Liver (tissue), 3 donors: Measurements from ENCODE around the gene MYL7.

Experiments
- ATF3 ChIP-seq: IDR thresholded peaks from 2 replicates; pipeline ENCODE4 v1.6.1; 2016; ENCODE audit warnings: antibody characterized with exemption
- CTCF ChIP-seq: fragments of 150-350 bp; IDR thresholded peaks from 2 replicates; pipeline ENCODE4 v1.5.1; 2017; ENCODE audit warnings: improper control_type of control experiment, low read depth, low read length; ENCODE audit not compliant: missing input control
- EGR1 ChIP-seq, 2 donors: IDR thresholded peaks; 2 replicates each; pipeline ENCODE4 v1.6.1; 2016 to 2018; ENCODE audit warnings: antibody characterized with exemption in 2 of 2, low read depth in 2 of 2
- FOXA1 ChIP-seq: IDR thresholded peaks from 2 replicates; pipeline ENCODE4 v1.6.1; 2016; ENCODE audit warnings: antibody characterized with exemption
- GABPA ChIP-seq, 2 donors: IDR thresholded peaks in 1 of 2; conservative IDR thresholded peaks in 1 of 2; 2 replicates each; pipeline ENCODE4 v1.6.1; 2016; ENCODE audit warnings: antibody characterized with exemption in 2 of 2, mild to moderate bottlenecking in 1 of 2, moderate library complexity in 1 of 2
- MAX ChIP-seq: IDR thresholded peaks from 2 replicates; pipeline ENCODE4 v1.6.1; 2016; ENCODE audit warnings: antibody characterized with exemption
- RAD21 ChIP-seq, 2 donors: IDR thresholded peaks; 2 replicates each; pipeline ENCODE4 v1.6.1; 2016; ENCODE audit warnings: antibody characterized with exemption in 2 of 2, mild to moderate bottlenecking in 2 of 2
- REST ChIP-seq: IDR thresholded peaks from 2 replicates; pipeline ENCODE4 v1.6.1; 2016; ENCODE audit warnings: antibody characterized with exemption, mild to moderate bottlenecking
- RXRA ChIP-seq, 2 donors: IDR thresholded peaks; 2 replicates each; pipeline ENCODE4 v1.6.1; 2017 to 2018; ENCODE audit warnings: antibody characterized with exemption in 2 of 2, mild to moderate bottlenecking in 1 of 2
- TAF1 ChIP-seq: conservative IDR thresholded peaks from 2 replicates; pipeline ENCODE4 v1.6.1; 2016; ENCODE audit warnings: antibody characterized with exemption, mild to moderate bottlenecking
- YY1 ChIP-seq: IDR thresholded peaks from 2 replicates; pipeline ENCODE4 v1.6.1; 2016; ENCODE audit warnings: antibody characterized with exemption, mild to moderate bottlenecking
- ZBTB33 ChIP-seq: IDR thresholded peaks from 2 replicates; pipeline ENCODE4 v1.6.1; 2016; ENCODE audit warnings: antibody characterized with exemption
- donor health status: healthy.
- donor health status: healthy.

- TF ChIP-seq ATF3 (no peak), REST (no peak), CTCF (no peak), EGR1 (IDR thresholded peaks at IDR 0.05; ENCODE audit: low read depth in 2 of 2) (no peak), RAD21 (IDR thresholded peaks at IDR 0.05) (no peak), MAX (no peak), TAF1 (no peak), ZBTB33 (no peak), FOXA1 (no peak), YY1 (no peak), GABPA (IDR thresholded peaks at IDR 0.05 in 1 of 2, conservative IDR thresholded peaks at IDR 0.05 in 1 of 2) (no peak), RXRA (IDR thresholded peaks at IDR 0.05) (no peak)
Observed at GRCh38 chr7:44107961-44108767, 33.0 kb downstream of the MYL7 start.
